ENCODE measurements around the gene ZMYND11. TPM values are rescaled to one million over a fixed set of nuclear protein-coding genes. Genes with fewer than 3 reads are reported as not detected.

The ZMYND11 gene
- total and polyA plus RNA-seq, 2 donors (not counting 1 experiment from before 2014, with no cell fraction given) = 17.3 to 50.1 TPM

DNA sequence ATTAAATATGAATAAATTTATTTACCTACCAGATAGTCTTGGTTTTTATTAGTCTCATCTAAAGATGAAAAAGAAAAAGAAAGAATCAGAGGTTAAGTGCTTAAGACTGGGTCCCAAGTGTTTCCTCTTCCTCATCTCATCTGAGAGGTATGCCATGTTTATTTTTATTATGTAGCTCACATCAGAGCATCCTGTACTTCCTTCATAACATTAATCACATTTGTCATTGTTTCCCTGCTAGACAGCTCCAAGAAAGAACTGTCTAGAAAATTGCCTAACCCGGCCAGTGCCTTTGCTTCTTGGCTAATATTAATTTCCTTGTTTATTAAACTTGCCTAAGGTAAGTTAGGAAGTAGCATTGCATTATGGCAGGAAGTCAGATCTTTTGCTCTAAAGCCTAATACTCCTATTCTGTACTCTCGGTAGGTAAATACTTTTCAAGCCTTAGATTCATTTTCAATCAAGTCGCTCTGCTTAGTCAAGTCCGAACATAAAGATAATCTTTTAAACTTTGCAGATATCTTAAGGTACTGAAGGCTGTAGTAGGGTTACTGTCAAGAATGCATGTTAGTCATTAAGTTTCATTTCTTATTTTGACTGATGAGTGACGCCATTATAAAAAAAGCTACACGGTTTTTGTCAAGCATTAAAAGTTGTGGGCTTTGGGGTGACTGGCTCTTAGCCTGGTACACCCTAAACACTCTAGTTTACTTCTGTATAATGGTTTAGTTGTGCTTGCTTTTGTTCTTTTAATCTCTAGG is 47.4 kb downstream of the ZMYND11 start:
- ChIA-PET POLR2A (no interaction called here), CTCF (interaction anchor here (0.7 kb wide), 1 partner anchor 11 kb away, joined by 3 read pairs; no protein-coding TSS in a partner anchor)
- TF ChIP-seq, protein P1, sequence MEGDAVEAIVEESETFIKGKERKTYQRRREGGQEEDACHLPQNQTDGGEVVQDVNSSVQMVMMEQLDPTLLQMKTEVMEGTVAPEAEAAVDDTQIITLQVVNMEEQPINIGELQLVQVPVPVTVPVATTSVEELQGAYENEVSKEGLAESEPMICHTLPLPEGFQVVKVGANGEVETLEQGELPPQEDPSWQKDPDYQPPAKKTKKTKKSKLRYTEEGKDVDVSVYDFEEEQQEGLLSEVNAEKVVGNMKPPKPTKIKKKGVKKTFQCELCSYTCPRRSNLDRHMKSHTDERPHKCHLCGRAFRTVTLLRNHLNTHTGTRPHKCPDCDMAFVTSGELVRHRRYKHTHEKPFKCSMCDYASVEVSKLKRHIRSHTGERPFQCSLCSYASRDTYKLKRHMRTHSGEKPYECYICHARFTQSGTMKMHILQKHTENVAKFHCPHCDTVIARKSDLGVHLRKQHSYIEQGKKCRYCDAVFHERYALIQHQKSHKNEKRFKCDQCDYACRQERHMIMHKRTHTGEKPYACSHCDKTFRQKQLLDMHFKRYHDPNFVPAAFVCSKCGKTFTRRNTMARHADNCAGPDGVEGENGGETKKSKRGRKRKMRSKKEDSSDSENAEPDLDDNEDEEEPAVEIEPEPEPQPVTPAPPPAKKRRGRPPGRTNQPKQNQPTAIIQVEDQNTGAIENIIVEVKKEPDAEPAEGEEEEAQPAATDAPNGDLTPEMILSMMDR (IDR thresholded peaks at IDR 0.05) = no peak
- no peak for TF ChIP-seq EZH2 (IDR thresholded peaks at IDR 0.05; ENCODE audit: borderline replicate concordance, insufficient read depth, low read depth, low read length, poor library complexity, severe bottlenecking)

DNA sequence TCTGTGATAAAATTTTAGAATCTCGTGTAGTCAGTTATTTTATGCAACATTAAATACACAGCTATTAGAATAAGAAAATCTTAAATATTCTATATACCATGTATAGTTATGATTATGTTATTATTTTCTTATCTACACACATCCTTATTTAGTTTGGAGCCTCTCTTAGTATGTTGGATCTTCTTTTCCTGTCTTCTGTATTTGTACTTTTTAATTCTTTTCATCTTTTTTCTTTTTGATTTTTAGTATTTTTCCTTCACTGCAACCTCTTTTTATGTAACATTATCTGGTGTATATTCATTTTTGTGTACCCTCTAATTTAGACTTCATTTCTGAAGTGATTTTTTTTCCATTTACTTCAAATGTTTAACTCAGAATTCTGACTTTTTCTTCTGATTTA is 48.9 kb downstream of the ZMYND11 start:
- no peaks in the 10 kb centered on the region for H3K4me1 ChIP-seq (ENCODE audit: control insufficient read depth in 2 of 2, insufficient read depth in 2 of 2, low read length in 2 of 2)
- Mint-ChIP-seq H3K4me3 (no peak overlapping the region), H3K27me3 (no peaks in the 10 kb centered on the region), H3K4me1 (peaks cover 7% of the 10 kb centered on the region), H3K9me3 (ENCODE audit: insufficient read depth) (peaks cover 3% of the 10 kb centered on the region), H3K27ac (no peak overlapping the region)
- ChIA-PET CTCF (no interaction called here), POLR2A (no interaction called here)
- H3K27ac ChIP-seq (ENCODE audit: low read length in 2 of 2) = no peak overlapping the region
- H2AFZ ChIP-seq (ENCODE audit: insufficient read depth, low read depth, low read length, poor library complexity, severe bottlenecking) = no peak overlapping the region
- no CpG with 5 or more reads among the region's 1 CpG for WGBS (ENCODE audit: insufficient coverage)
- intact Hi-C loops (cut with micrococcal nuclease) = no loop called here
- H3K36me3 ChIP-seq (replicated peaks in 1 of 2; ENCODE audit: control extremely low read depth in 1 of 2, control insufficient read depth in 1 of 2, extremely low read depth in 1 of 2, insufficient read depth in 2 of 2, low read length in 1 of 2) = peaks cover 1 to 13% of the 10 kb centered on the region in 2 experiments
- H3K4me3 ChIP-seq (ENCODE audit: control extremely low read depth in 1 of 5, extremely low read depth in 1 of 5, insufficient read depth in 1 of 5, low read depth in 2 of 5, low read length in 4 of 5) = no peak overlapping the region
- H3K27me3 ChIP-seq (replicated peaks in 1 of 4; ENCODE audit: control extremely low read depth in 1 of 4, control insufficient read depth in 3 of 4, insufficient read depth in 4 of 4, low read length in 3 of 4) = no peaks in the 10 kb centered on the region
- ATAC-seq (ENCODE audit: low read depth) (no peak), DNase-seq (no peak)
- H3K9ac ChIP-seq (ENCODE audit: low read length) = no peak overlapping the region
- H3K9me3 ChIP-seq (ENCODE audit: control extremely low read depth in 1 of 3, control insufficient read depth in 2 of 3, insufficient read depth in 1 of 3, low read length in 2 of 3) = peaks cover 0 to 7% (median 1%) of the 10 kb centered on the region in 3 donors
- no peak overlapping the region for H3K4me2 ChIP-seq (replicated peaks; ENCODE audit: low read depth, low read length, poor library complexity, severe bottlenecking)
- peaks cover 8% of the 10 kb centered on the region for H4K20me1 ChIP-seq (ENCODE audit: control insufficient read depth, insufficient read depth, low read length, poor library complexity, severe bottlenecking)
- TF ChIP-seq, protein P1 (IDR thresholded peaks at IDR 0.05) = no peak
- no peak for TF ChIP-seq EZH2 (IDR thresholded peaks at IDR 0.05; ENCODE audit: borderline replicate concordance, insufficient read depth, low read depth, low read length, poor library complexity, severe bottlenecking)
- peaks cover 7% of the 10 kb centered on the region for H3K79me2 ChIP-seq (ENCODE audit: control insufficient read depth, insufficient read depth, low read length)

More for the DNA sequence above, 47.4 kb downstream of the ZMYND11 start:
- no peak for ATAC-seq (ENCODE audit: low read depth)
- Mint-ChIP-seq H3K27me3 (no peaks in the 10 kb centered on the region), H3K4me1 (peaks cover 7% of the 10 kb centered on the region), H3K9me3 (ENCODE audit: insufficient read depth) (peaks cover 3% of the 10 kb centered on the region), H3K27ac (no peak overlapping the region), H3K4me3 (no peak overlapping the region)
- H2AFZ ChIP-seq (ENCODE audit: insufficient read depth, low read depth, low read length, poor library complexity, severe bottlenecking) = no peak overlapping the region
- peaks cover 7% of the 10 kb centered on the region for H3K79me2 ChIP-seq (ENCODE audit: control insufficient read depth, insufficient read depth, low read length)
- no peak overlapping the region for H3K27ac ChIP-seq (ENCODE audit: low read length in 2 of 2)
- H3K9ac ChIP-seq (ENCODE audit: low read length) = no peak overlapping the region
- intact Hi-C loops (cut with micrococcal nuclease) = no loop called here
- no peak overlapping the region for H3K4me3 ChIP-seq (ENCODE audit: control extremely low read depth in 1 of 5, extremely low read depth in 1 of 5, insufficient read depth in 1 of 5, low read depth in 2 of 5, low read length in 4 of 5)
- H3K36me3 ChIP-seq (replicated peaks in 1 of 2; ENCODE audit: control extremely low read depth in 1 of 2, control insufficient read depth in 1 of 2, extremely low read depth in 1 of 2, insufficient read depth in 2 of 2, low read length in 1 of 2) = peaks cover 1 to 13% of the 10 kb centered on the region in 2 experiments
- no peak for DNase-seq
- WGBS (ENCODE audit: insufficient coverage) = no CpG with 5 or more reads among the region's 6 CpGs
- no peaks in the 10 kb centered on the region for H3K4me1 ChIP-seq (ENCODE audit: control insufficient read depth in 2 of 2, insufficient read depth in 2 of 2, low read length in 2 of 2)
- H4K20me1 ChIP-seq (ENCODE audit: control insufficient read depth, insufficient read depth, low read length, poor library complexity, severe bottlenecking) = no peaks in the 10 kb centered on the region
- H3K9me3 ChIP-seq (ENCODE audit: control extremely low read depth in 1 of 3, control insufficient read depth in 2 of 3, insufficient read depth in 1 of 3, low read length in 2 of 3) = peaks cover 0 to 7% (median 1%) of the 10 kb centered on the region in 3 donors
- no peaks in the 10 kb centered on the region for H3K27me3 ChIP-seq (replicated peaks in 1 of 4; ENCODE audit: control extremely low read depth in 1 of 4, control insufficient read depth in 3 of 4, insufficient read depth in 4 of 4, low read length in 3 of 4)
- H3K4me2 ChIP-seq (replicated peaks; ENCODE audit: low read depth, low read length, poor library complexity, severe bottlenecking) = no peak overlapping the region
